ENCODE measurements around the gene VPS37C.
"Not testable (repeated sequence)": the region's sequence is repeated elsewhere in the genome, so short reads cannot be mapped to it uniquely, and the experiment has no call there.

The VPS37C gene

DNA sequence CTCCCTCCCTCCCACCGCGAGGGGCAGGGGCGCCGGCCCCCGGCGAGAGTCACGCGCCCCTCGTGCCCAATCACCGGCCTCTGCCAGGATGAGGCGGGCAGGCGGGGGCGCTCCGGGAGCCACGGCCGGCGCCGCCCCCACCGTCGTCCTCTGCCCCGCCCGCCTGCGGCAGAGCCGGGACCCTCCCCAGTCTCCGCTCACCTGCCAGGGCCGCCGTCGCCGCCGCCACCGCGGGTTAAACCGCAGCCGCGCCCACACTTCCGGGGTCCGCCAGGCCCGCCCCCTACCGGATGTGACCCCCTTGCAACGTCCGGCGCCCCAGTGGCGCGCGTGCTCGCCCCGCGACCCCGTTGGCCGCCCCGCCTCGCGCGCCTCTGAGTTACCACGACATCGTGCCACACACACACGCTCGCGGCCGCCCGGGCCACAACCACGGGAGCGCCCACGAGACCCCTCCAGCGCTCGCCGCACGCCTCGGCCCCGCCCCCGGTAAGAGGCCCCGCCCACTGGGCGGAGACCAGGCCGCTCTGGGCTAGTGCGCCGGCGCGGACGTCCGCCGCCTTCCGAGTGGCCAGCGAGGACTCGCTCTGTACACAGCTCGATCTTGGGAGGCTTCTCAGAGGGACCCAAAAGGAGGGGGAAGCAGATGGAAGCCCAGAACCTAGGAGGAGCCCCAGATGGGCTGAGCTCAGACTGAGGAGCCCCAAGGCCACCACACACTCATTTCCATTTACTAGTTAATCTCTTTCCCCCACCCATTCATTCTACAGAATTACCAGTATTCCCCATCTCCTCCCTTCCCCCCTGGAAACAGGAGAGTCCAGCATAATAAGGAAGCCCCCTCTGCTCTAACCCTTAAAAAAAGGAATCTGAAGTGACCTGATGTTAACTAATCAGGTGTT lies at the start of gene VPS37C:
Gene VPS37C (minus strand): TSS at position 237 of the 902 bp plus-strand sequence. CDS start 22,597 bp downstream, outside the sequence.
- H3K27ac ChIP-seq = peak within 1 kb of the TSS; percentile 94
- peak; percentile 22 for DNase-seq (ENCODE audit: low read depth, low spot score)

GRCh38 chr11:61210629-61211028 lies 49.4 kb upstream of the VPS37C start:
- H3K27ac ChIP-seq; DNase-seq (ENCODE audit: low read depth, low spot score): not testable (repeated sequence)

DNA sequence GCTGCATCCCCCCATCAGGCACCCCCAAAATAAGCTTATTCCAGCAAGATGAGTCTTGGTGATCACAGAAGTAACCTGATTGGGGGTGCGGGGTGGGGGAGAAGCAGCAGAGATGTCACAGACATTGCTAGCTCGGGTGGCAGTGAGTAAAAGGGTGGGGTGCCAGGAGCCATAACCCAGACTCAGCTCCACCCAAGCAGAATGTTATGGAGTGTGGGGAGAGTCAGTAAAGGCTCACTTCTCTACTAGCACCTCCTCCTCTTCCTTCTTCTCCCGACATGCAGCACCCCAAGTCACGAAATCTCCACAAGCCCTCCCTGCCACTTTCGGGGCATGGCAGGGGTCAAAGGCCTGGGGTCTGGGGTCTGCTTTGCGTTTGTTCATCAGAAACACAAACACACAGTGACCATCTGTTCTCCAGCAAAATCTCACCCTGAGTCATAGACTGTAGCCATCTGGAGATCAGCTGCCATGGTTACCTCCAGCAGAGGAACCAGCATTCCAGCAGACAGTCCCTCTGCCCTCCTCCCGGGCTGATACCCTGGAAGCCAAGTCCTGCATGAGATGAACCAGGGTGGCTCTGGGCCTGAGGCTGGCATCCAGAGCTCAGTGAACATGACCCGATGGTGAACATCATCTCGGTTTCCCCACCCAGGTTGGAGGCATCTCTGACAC lies 46.5 kb upstream of the VPS37C start:
- not testable (repeated sequence) for H3K27ac ChIP-seq; DNase-seq (ENCODE audit: low read depth, low spot score)

DNA sequence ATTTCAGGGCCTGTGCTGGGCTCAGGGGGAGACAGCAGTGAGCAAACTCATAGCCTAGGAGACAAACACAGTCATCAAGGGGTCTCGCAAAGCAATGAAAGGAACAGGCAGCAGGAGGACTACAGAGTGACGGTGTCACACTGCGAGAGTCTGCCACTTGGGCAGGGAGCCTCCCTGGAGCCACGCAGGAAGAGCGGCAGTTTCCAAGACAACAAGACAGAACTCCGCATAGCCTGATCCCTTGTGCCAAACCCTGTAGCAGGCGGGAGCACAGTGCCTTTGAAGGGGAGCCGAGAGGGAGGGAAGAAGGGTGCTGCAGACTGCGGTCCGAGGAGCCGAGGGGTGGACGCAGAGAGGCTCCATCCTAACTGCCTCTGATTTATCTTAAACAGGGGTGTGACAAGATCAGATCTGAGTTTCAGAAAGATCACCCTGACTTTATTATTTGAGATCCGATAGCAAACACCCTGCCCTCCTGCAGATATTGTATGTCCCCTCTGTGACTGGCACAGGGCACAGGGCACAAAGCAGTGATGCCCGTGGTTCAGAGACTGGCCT lies 43.4 kb upstream of the VPS37C start:
- not testable (repeated sequence) for DNase-seq (ENCODE audit: low read depth, low spot score)

DNA sequence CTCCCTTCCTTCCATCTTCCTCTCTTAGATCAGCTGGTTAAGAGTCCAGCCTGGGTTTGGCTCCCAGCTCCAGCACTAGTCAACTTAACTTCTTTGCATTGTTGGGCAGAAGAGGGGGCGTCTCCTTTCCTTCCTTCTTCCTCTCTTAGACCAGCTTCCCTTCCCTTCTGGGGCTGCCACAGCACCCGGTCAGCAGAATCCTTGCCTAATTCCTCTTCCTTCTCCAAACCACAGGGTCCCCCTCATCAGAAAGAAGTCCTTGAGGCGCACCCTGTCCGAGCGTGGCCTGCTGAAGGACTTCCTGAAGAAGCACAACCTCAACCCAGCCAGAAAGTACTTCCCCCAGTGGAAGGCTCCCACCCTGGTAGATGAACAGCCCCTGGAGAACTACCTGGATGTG lies 42.6 kb upstream of the VPS37C start:
- H3K27ac ChIP-seq; DNase-seq (ENCODE audit: low read depth, low spot score): not testable (repeated sequence)

More for the DNA sequence above, 43.4 kb upstream of the VPS37C start:
- H3K27ac ChIP-seq = not testable (repeated sequence)

DNA sequence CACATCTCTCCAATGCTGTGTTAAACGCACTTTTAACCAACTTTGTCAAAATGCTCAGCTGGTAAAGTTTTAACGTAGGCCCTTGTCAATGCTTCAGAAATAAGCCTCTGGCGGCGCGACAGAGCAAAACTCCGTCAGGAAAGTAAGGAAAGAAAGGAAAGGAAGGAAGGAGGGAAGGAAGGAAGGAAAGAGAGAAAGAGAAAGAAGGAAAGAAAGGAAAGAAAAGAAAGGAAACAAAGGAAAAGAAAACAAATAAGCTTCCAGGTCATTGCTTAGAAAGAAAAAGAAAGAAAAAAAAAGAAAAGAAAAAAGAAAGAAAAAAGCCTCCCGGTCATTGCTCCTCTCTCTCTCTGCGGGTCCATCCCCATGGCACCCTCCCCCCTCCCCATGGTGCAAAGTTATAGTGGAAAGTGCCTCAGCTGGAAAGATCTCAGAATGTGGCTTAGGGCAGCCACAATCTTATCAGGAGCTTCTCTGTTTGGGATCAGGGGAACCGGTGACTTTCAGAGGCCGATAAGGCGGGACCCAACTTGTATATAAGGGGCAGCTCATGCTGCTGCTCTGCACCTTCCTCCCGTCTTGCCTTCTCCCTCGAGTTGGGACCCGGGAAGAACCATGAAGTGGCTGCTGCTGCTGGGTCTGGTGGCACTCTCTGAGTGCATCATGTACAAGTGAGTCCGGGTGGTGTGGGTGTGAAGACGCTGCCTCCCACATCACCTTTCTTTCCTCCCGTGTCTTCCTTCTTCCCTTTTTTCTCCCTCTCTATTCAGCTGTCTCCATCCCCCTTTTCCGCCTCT lies 41.9 kb upstream of the VPS37C start, which contains the start of gene PGA3:
Gene PGA3 (plus strand): TSS at position 566 of the 797 bp plus-strand sequence. CDS start 50 bp downstream, at position 616.
- not testable (repeated sequence) for DNase-seq (ENCODE audit: low read depth, low spot score); H3K27ac ChIP-seq

- no peak for DNase-seq (ENCODE audit: low read depth, low spot score)
- H3K27ac ChIP-seq = no peak overlapping the region
Measured at GRCh38 chr11:61201476-61201875, 40.2 kb upstream of the VPS37C start.

- H3K27ac ChIP-seq = no peak overlapping the region
- no peak for DNase-seq (ENCODE audit: low read depth, low spot score)
Measured at GRCh38 chr11:61198948-61199523, 37.8 kb upstream of the VPS37C start.

GRCh38 chr11:61198361-61198760 lies 37.1 kb upstream of the VPS37C start:
- DNase-seq (ENCODE audit: low read depth, low spot score) = no peak
- H3K27ac ChIP-seq = no peak overlapping the region

DNA sequence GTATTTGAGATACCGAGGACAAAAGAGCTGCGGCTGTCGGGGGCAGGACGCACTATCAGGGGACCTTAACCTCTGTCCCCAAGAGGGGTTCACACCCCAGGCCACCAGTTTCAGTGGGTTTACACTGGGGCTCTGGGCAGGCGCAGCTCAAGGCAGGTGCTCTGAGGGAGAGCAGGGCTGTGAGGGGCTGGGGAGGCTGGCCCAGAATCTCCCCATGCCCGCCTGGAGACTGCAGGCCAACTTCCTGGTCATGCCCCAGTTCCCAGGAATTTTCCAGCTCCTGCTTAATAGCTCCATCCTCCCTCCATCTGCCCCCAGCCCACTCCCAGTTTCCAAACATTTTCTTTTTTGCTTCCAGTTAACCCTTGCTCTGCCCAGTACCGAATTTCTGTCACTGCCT lies 34.5 kb upstream of the VPS37C start:
- DNase-seq (ENCODE audit: low read depth, low spot score) = no peak
- H3K27ac ChIP-seq = no peak overlapping the region

- DNase-seq (ENCODE audit: low read depth, low spot score) = no peak
Measured at GRCh38 chr11:61194981-61195695, 33.9 kb upstream of the VPS37C start.

GRCh38 chr11:61194169-61194671 lies 33.0 kb upstream of the VPS37C start:
- DNase-seq (ENCODE audit: low read depth, low spot score) = no peak

More at GRCh38 chr11:61194981-61195695, 33.9 kb upstream of the VPS37C start:
- no peak overlapping the region for H3K27ac ChIP-seq

GRCh38 chr11:61193596-61193995 lies 32.4 kb upstream of the VPS37C start:
- H3K27ac ChIP-seq = no peak overlapping the region
- no peak for DNase-seq (ENCODE audit: low read depth, low spot score)

More at GRCh38 chr11:61194169-61194671, 33.0 kb upstream of the VPS37C start:
- no peak overlapping the region for H3K27ac ChIP-seq

- DNase-seq (ENCODE audit: low read depth, low spot score) = no peak
- no peak overlapping the region for H3K27ac ChIP-seq
Measured at GRCh38 chr11:61189933-61190332, 28.7 kb upstream of the VPS37C start.

- H3K27ac ChIP-seq = no peak overlapping the region
- DNase-seq (ENCODE audit: low read depth, low spot score) = no peak
Measured at GRCh38 chr11:61187505-61188130, 26.4 kb upstream of the VPS37C start.

GRCh38 chr11:61186504-61186903 lies 25.3 kb upstream of the VPS37C start:
- no peak for DNase-seq (ENCODE audit: low read depth, low spot score)
- H3K27ac ChIP-seq = no peak overlapping the region

DNA sequence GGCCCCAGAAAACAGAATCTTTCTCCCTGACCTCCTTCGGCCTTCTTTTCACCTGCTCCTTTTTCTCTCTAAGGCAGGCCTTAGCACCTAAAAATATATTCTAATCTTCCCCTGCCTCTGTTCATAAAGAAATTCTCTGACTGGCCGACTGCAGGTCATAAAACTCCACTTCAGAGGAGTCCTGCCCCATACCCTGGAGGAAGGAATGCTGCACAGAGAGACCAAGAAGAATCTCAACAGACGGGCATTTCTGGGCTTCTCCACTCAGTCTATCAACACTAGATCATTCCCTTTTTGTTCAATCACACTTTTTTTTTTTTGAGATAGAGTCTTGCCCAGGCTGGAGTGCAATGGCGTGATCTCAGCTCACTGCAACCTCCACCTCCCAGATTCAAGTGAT lies 22.4 kb upstream of the VPS37C start:
- no peak overlapping the region for H3K27ac ChIP-seq
- no peak for DNase-seq (ENCODE audit: low read depth, low spot score)

DNA sequence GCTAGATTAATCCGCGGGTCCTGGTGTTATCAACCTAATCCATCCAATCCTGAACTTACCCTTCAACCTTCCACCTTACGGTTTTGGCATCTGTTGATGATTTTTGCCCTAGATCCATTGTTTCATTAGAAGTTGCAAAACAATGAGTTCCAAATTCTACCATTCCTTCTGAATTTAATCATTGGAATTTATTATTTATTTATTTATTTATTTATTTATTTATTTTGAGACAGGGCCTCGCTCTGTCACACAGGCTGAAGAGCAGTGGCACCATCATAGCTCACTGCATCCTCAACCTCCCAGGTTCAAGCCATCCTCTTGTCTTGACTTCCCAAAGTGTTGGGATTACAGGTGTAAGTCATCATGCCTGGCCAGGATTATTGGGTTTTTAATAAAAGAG lies 20.3 kb upstream of the VPS37C start:
- no peak for DNase-seq (ENCODE audit: low read depth, low spot score)
- no peak overlapping the region for H3K27ac ChIP-seq

All from epithelial cell of prostate (primary cell).